Gastrocnemius medialis (tissue), 4 donors: Measurements from ENCODE around the gene DCAF6.

Experiments used
- POLR2A ChIP-seq, 2 donors: fragments of 450-650 bp; IDR thresholded peaks; one replicate each; pipeline ENCODE4 v1.6.1; 2017; ENCODE audit warnings: antibody characterized with exemption in 2 of 2, mild to moderate bottlenecking in 2 of 2, moderate library complexity in 2 of 2
- TF ChIP-seq, protein P1 (sequence below), 5 experiments: fragments of 450-650 bp in 3 of 5; fragments of 200-600 bp in 2 of 5; sonication (generic) in 2 of 5; IDR thresholded peaks in 4 of 5; conservative IDR thresholded peaks in 1 of 5; 1 replicate in 4 of 5; 2 replicates in 1 of 5; pipeline ENCODE4 v1.5.1; 2016 to 2019; ENCODE audit warnings: antibody characterized with exemption in 5 of 5, mild to moderate bottlenecking in 3 of 5, moderate library complexity in 3 of 5

DNA sequence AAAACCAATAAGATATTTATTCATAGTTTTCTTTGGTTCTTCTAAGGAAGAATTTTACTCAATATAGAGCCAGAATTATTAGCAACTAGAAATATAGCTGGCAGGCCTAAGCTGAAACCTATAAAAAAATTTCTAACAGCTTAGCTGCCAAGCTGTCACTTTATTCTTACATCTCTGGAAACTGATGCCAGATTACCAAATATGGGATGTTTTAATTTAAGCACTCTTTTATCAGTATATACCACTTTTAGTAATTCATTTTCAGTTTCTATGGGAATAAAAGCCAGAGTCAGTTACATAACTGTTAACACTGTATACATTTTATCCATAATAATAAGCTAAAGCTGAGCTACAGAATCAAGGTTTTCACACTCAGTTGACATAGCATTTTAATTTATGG is 69.0 kb downstream of the DCAF6 start:
- TF ChIP-seq, protein P1, sequence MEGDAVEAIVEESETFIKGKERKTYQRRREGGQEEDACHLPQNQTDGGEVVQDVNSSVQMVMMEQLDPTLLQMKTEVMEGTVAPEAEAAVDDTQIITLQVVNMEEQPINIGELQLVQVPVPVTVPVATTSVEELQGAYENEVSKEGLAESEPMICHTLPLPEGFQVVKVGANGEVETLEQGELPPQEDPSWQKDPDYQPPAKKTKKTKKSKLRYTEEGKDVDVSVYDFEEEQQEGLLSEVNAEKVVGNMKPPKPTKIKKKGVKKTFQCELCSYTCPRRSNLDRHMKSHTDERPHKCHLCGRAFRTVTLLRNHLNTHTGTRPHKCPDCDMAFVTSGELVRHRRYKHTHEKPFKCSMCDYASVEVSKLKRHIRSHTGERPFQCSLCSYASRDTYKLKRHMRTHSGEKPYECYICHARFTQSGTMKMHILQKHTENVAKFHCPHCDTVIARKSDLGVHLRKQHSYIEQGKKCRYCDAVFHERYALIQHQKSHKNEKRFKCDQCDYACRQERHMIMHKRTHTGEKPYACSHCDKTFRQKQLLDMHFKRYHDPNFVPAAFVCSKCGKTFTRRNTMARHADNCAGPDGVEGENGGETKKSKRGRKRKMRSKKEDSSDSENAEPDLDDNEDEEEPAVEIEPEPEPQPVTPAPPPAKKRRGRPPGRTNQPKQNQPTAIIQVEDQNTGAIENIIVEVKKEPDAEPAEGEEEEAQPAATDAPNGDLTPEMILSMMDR (IDR thresholded peaks at IDR 0.05 in 4 of 5, conservative IDR thresholded peaks at IDR 0.05 in 1 of 5) = no peak
- no peak for TF ChIP-seq POLR2A (IDR thresholded peaks at IDR 0.05)
